GM08714 (cell line): ENCODE data around the gene WHRN.

Source experiments
- H3K4me3 ChIP-seq: fragments of 200-500 bp; sonication (Bioruptor generic); 2 replicates; pipeline ENCODE4 v1.5.1; 2014; ENCODE audit warnings: mild to moderate bottlenecking, low read length, inconsistent platforms
- ZNF274 ChIP-seq: IDR thresholded peaks from 2 replicates; pipeline ENCODE4 v1.6.1; 2012; ENCODE audit warnings: mild to moderate bottlenecking, low read depth, low read length

Gene WHRN

DNA sequence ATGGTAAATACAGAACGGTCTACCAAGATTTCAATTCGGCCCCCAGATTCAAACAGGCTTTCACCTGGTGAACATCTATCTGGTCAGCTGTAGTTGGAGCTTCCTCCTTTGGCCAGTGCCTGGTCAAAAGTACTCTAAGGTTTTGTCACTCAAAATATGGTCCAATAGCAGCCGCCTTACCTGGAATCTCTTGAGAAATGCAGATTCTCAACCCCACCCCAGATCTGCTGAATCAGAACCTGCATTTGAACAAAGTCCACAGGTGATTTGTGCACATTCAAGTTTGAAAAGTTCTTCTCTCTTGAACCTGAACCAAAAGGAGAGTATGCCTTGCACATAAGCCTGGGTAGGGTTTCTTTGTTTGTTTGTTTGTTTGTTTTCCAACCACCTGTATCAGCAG lies 17.6 kb upstream of the WHRN start:
- H3K4me3 ChIP-seq = no peak overlapping the region
- no peak for TF ChIP-seq ZNF274

GRCh38 chr9:114522286-114522685 lies 17.0 kb upstream of the WHRN start:
- H3K4me3 ChIP-seq = no peak overlapping the region
- no peak for TF ChIP-seq ZNF274

DNA sequence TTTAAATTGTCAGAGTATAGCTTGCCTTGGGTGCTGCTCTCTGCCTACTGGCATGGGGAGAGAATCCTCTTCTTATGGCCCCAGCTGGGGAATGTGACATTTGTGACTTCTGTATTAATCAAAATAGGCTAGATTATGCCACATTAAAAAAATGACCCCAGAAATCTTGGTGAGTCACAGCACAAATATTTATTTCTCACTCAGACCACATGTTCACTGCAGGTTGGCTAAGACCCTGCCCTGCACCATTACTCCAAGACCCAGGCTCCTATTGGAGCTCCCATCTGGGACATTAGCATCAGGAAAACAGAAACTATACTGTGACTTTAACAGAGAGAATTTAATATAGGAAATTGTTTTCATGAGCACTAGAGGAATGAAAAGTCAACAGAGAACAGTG lies 16.6 kb upstream of the WHRN start:
- no peak for TF ChIP-seq ZNF274
- no peak overlapping the region for H3K4me3 ChIP-seq

DNA sequence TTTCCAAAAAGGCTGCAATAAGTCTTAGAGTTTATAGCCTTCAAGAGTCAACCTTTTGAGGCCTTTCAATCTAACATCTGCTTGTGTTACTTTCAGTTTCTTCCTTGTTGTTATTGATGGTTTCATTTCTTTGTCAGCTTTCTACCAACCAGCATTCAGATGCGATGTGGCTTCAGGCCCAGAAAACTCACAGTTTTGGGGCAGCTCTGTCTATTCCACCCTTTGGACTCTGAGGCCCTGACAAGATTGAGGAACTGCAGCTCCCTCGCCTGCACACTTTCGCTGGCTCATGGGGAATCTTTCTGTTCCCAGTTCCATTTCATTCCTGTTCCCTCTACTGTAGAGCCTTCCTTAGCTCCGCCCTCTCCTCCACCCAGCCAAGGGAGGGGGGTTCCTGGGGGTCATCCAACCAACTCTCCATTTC lies 13.3 kb upstream of the WHRN start:
- H3K4me3 ChIP-seq = no peak overlapping the region
- TF ChIP-seq ZNF274 = no peak

GRCh38 chr9:114518120-114518519 lies 12.8 kb upstream of the WHRN start:
- TF ChIP-seq ZNF274 = no peak

DNA sequence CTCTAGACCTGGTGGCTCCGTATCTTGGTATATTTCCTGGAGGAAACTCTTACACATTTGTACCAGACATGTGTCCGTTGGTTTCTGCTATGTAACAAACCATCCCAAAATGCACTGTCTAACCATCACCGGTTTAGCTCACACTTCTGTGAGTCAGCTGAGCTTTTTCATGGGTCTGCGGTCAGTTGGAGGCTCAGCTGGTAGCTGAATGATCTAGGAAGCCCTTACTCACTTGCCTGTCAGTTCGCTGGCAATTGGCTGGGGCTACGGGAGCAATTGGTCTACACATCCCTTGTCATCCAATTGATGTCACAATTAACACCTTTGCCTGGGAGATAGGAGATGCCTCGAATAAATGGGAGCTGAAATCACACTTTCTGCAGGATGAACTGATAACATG lies 11.6 kb upstream of the WHRN start:
- H3K4me3 ChIP-seq = no peak overlapping the region
- no peak for TF ChIP-seq ZNF274

More at GRCh38 chr9:114518120-114518519, 12.8 kb upstream of the WHRN start:
- no peak overlapping the region for H3K4me3 ChIP-seq

DNA sequence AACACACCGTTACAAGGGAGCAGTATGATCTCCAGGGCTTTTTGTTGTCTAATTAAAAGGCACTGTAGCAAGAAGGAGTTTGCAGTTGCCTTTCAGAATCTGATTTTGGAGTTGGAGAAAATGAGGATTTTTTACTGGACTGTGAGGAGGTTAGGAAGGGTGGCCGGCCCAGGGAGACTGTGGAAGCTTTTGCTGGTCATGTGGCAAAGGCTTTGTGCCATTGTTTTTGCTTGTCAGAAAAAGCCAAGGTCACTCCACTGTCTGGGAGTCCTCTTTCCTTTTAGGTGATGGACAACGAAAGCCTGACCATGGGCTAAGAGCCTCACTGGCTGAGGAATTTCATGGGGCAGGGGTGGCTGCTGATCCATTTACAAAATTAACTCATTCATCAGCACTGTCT lies 10.3 kb upstream of the WHRN start:
- no peak overlapping the region for H3K4me3 ChIP-seq
- no peak for TF ChIP-seq ZNF274

- H3K4me3 ChIP-seq = no peak overlapping the region
- no peak for TF ChIP-seq ZNF274
Measured at GRCh38 chr9:114513959-114514267, 8.6 kb upstream of the WHRN start.

DNA sequence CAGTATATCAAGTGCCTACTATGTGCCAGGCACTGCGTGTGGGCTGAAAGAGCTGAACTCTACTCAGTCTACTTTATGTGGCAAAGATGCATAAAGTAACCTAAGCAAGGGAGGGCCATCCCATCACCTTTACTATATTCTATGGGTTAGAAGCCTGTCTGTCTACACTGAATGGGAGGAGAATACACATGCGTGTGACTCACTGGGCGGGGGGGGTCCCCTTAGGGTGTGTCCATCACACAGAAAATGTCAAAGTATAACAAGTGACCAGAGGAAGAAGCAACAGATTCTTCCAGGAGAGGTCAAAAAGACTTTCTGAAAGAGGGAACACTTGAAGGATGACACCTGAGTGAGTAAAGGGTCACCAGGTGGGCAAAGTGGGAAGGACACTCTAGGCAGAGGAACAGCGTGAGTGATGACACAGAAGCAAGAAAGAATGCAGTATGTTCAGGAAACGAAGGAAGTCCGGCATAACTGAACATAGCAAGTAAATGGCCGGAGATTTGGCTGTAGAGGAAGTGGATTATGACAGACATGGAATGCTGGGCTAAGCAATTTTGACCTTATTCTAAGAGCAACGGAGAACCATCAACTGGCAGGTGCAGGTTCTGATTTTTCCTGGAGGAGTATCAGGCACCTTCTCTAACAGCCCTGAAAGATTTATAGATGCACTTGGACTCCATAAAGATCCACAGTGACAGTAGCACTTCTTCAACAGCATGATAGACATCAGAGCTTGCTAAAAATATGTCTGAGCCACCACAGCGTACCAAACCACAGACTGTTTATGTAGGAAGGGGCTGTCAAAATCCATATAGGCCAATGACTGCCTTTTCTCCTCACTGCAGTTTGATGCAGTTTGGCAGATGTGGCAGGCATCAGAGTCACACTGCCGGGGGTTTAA lies 8.0 kb upstream of the WHRN start:
- no peak overlapping the region for H3K4me3 ChIP-seq
- TF ChIP-seq ZNF274 = no peak

DNA sequence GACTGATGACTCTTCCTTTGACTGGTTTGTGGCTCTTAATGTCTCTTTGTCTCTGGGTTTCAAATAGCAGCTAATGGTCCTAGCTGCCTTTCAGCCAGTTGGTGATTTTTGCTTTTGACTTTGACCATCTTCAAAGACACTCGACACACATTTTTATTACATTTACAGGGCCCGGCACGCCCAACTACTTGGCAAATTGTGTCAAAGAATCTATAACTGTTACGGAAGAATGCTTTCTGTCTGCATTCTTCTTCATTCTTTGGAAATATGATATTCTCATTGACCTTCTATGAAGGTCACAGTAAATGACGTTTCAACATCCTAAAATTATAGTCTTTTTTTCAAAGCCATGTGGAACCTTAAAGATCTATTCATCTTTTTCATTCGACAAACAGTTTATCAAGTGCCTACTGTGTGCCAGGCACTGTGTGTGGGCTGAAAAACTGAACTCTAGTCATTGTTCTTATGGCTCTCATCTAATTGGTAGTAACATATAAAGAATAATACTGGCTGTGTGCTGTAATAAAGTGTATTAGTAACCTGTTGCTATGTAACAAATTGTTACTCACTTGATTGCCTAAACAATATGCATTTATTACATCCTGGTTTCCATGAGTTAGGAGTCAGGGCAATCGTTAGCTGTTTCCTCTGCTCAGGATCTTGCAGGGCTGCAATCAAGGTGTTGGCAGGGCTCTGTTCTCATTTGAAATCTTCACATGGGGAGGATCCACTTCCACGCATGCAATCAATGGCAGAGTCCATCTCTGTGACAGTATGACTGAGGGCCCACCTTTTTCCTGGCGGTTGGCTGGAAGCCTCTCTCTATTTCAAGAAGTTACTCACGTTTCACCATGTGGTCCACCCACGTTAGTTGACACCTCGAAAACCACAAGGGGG lies 7.0 kb upstream of the WHRN start:
- no peak overlapping the region for H3K4me3 ChIP-seq
- TF ChIP-seq ZNF274 = no peak

- no peak overlapping the region for H3K4me3 ChIP-seq
- no peak for TF ChIP-seq ZNF274
Measured at GRCh38 chr9:114507726-114508125, 2.5 kb upstream of the WHRN start.

GRCh38 chr9:114506082-114506390 lies 763 bp upstream of the WHRN start:
- TF ChIP-seq ZNF274 = no peak
- H3K4me3 ChIP-seq = peak overlapping the region; percentile 64

DNA sequence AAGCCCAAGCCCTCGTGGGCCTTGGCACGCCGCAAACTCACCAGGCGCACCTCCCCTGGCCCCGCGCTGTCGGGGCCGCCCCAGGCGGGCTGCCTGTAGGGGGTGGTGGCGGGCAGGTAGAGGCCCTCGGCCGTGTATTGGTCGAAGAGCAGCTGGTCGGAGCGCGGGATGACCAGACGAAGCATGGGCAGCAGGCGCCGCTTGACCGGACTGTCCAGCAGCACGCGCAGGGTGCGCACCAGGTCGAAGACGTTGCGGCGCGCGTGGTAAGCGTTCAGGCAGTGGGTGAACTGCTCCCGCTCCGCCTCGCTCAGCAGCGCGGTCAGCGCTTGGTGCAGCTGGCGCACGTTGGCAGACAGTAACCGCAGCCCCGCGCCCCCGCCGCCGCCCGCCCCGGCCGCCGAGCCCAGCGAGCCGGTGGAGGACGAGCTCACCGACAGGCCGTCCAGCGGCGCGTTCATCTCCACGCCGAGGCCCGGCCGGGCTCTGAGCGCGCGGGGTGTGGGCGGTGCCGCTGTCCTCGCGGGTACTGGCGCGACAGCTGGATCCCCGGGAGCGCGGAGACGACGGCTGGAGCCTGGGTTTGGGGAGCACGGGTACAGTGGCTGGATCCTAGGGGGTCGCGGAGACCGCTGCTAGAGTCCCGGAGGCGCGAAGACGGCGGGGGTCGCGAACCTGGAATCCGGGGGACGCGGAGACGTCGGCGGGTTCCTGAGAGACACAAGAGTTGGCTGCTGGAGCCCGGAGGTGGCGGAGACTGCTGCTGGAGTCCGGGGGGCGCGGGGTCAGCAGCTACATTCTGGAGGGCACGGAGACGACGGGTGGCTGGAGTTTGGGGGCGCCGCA lies 709 bp downstream of the WHRN start:
- peak overlapping the region; percentile 64 for H3K4me3 ChIP-seq
- TF ChIP-seq ZNF274 = no peak
